Measurements from ENCODE around the gene EDDM3A. TPM values are rescaled to one million over a fixed set of nuclear protein-coding genes. Genes with fewer than 3 reads are reported as not detected.
"Not testable (repeated sequence)": the region's sequence is repeated elsewhere in the genome, so short reads cannot be mapped to it uniquely, and the experiment has no call there.

EDDM3A gene
- total RNA-seq, 1 donor from 2014 or later = not detected

- DNase-seq (ENCODE audit: low read depth in 2 of 2) = no peak
Observed at GRCh38 chr14:20732979-20733635, 12.6 kb upstream of the EDDM3A start.

DNA sequence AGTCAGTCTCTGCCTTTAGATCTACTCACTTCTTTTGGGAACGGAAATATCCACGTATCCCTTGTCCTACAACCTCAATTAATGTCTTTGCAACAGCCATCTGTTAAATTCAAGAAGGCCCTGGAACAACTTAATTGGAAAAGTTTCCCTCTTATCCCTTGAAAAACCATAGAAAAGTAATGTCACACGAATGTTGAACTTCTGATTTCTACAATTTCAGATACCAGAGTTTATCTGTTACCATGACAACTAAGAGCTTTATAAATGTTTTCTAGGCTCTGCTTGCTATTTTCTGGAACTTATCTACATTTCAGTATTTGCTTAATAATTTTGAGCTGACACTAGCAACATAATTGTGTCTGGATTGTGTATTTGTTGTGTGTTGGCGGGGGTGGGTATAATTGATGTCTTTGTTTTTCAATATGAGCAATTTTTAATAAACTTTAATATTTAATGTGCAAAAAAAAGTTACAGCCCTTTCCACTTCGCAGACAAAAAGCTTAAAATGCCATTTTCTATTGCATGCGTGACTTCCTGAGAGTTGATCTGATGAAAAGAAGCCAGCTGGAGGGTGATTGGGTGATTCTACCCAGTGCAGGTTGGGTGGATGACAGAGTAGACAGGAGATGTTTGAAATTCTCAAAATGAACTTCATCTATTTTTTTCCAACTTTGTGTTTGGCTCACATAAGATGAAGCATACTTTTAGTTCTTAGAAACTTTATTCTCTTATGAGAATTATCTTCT lies 11.8 kb upstream of the EDDM3A start:
- no peak for DNase-seq (ENCODE audit: low read depth in 2 of 2)

- no peak for DNase-seq (ENCODE audit: low read depth in 2 of 2)
Observed at GRCh38 chr14:20734430-20734806, 11.3 kb upstream of the EDDM3A start.

GRCh38 chr14:20738292-20738691 lies 7.4 kb upstream of the EDDM3A start:
- DNase-seq (ENCODE audit: low read depth in 2 of 2) = not testable (repeated sequence)

DNA sequence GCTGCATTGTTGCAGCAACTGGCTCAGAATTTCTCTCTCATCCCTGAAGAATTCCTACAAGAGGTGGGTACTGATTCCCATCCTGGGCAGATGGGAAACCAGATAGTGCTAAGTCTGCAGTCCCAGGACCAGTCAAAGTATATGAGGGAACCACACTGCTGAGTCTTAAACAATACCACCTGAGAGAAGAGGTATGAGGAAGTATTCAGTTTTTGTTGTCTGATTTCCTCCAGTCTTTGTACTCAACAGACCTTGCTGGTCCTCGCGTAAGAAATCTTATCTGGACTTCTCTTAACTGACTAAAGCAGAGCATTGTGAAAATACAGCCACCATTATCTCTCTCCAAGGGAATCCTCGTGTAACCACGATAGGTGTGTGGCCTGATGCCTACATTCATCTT lies 3.6 kb upstream of the EDDM3A start:
- DNase-seq (ENCODE audit: low read depth in 2 of 2) = no peak

DNA sequence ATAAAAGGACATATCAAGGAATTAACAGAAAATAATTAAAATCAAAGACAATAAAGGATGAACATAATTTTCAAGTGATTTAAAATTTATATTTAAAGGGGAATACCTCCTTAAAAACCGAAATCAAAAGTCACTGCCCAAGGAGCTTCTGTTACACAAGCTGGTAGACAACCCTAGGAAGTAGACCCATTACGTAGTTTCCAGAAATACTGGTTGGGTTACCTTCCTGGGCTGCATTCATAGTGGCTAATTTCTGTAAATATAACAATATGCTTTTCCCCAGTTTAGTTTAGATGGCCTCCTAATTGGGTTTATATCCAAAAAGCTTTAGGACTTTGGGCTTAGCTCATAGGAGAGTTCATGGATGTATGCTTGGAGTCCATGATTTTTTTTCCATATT lies 2.1 kb upstream of the EDDM3A start:
- no peak for DNase-seq (ENCODE audit: low read depth in 2 of 2)

GRCh38 chr14:20746566-20746965 lies 879 bp downstream of the EDDM3A start:
- no peak for DNase-seq (ENCODE audit: low read depth in 2 of 2)

DNA sequence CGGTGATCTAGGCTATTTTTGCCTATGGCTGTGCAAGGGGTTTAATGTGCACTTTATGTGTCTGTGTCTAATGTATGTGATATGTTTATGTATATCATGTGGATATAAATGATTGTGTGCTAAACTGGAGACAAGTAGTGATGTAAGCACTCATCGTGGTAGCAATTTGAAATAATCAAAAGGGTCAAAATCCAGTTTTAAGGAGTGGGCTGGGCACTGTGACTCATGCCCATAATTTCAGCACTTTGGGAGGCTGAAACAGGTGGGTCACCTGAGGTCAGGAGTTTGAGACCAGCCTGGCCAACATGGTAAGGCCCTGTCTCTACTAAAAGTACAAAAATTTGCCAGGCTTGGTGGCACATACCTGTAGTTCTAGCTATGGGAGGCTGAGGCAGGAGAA lies 2.8 kb downstream of the EDDM3A start:
- DNase-seq (ENCODE audit: low read depth in 2 of 2) = no peak

GRCh38 chr14:20750194-20750593 lies 4.5 kb downstream of the EDDM3A start:
- DNase-seq (ENCODE audit: low read depth in 2 of 2) = no peak

DNA sequence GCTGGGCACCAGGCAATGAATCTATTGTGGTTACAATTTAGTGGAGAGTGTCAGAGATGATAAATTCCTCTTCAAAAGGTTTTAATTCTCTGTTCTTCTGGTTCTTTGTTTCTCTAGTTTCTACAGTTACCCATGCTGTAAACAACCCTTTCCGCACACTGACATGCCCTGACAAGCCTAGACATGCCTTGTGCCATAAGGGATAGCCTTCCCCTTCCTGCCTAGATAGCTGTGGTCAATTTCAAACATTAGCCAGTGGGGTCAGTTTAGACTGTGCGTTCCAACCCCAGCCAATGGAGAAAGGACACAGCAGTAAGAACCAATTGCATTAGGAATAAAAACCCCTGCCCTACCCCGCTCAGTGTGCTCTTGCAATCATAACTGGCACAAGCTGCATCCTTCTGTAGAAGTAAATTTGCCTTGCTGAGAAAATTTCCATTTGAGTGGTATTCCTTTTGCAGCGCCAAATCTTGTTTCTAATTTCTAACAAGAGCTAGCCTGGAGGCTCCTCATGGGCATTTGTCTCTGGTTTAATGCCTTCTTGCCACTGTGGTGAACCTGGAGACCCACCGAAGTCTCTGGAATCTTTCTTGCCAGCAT lies 6.4 kb downstream of the EDDM3A start:
- peak in 1 of 2 donors; percentile 4 for DNase-seq (ENCODE audit: low read depth in 2 of 2)

- no peak for DNase-seq (ENCODE audit: low read depth in 2 of 2)
Observed at GRCh38 chr14:20754308-20754707, 8.6 kb downstream of the EDDM3A start.

GRCh38 chr14:20755037-20755436 lies 9.3 kb downstream of the EDDM3A start:
- DNase-seq (ENCODE audit: low read depth in 2 of 2) = no peak

GRCh38 chr14:20757965-20758364 lies 12.3 kb downstream of the EDDM3A start:
- DNase-seq (ENCODE audit: low read depth in 2 of 2) = peak; percentile 46 to 54

DNA sequence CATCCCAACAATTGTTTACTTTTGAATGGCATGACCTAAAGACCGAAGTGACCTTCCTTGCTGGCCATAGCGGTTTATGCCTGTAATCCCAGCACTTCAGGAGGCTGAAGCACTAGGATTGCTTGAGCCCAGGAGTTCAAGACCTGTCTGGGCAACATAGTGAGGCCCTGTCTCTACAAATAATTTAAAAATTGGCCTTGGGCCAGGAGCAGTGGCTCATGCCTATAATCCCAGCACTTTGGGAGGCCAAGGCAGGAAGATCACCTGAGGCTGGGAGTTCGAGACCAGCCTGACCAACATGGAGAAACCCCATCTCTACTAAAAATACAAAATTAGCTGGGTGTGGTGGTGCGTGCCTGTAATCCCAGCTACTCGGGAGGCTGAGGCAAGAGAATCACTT lies 13.8 kb downstream of the EDDM3A start:
- DNase-seq (ENCODE audit: low read depth in 2 of 2) = not testable (repeated sequence)

DNA sequence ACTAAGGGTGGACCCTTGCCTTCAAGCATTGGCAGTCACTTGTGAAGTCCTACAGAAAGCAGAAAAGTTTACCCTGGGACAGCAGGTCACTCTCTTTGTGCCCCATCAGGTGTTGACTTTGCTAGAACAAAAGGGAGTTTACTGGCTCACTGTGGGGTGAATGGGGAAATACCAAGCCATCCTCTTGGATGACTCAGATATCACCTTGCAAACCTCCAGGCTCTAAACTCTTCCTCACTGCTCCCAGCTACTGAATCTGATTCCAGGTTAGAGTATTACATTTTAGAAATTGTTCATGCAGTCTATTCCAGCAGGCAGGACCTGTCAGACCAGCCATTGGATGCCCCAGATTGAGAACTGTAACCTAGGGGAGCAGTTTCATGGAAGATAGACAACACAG lies 15.3 kb downstream of the EDDM3A start:
- no peak for DNase-seq (ENCODE audit: low read depth in 2 of 2)

DNA sequence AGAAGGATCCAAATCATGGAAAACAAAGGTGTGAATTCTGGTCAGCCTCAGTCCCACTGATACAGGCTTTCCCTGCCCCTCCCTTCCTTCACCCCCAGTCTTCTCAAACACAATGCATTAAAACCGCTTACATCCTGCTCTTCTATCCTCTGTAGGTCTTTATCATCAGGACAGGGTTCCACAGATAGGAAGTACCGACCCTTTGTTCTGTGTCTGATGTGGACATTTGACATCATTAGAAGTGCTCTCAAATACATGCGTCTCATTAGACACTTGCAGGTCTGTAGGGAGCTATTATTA lies 22.9 kb downstream of the EDDM3A start:
- DNase-seq (ENCODE audit: low read depth in 2 of 2) = no peak

DNA sequence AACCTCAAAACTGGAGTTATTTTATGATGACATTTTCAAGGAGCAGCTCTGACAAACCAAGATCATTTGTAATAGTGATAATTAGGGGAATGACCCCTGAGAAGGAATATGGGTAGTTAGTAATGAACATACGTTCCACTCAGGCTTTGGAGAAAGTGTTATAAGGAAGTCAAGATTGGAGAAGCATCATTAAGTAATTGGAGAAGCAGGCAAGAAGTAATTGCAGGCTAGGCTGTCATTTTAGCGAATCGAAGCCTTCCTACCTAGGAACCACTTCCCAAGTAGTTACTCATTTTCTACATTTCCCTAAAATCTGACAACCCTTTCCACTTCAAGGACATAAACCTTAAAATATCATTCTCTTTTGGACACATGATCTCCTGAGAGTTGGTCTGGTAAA lies 23.7 kb downstream of the EDDM3A start:
- DNase-seq (ENCODE audit: low read depth in 2 of 2) = no peak

- DNase-seq (ENCODE audit: low read depth in 2 of 2) = no peak
Observed at GRCh38 chr14:20772650-20773049, 27.0 kb downstream of the EDDM3A start.

DNA sequence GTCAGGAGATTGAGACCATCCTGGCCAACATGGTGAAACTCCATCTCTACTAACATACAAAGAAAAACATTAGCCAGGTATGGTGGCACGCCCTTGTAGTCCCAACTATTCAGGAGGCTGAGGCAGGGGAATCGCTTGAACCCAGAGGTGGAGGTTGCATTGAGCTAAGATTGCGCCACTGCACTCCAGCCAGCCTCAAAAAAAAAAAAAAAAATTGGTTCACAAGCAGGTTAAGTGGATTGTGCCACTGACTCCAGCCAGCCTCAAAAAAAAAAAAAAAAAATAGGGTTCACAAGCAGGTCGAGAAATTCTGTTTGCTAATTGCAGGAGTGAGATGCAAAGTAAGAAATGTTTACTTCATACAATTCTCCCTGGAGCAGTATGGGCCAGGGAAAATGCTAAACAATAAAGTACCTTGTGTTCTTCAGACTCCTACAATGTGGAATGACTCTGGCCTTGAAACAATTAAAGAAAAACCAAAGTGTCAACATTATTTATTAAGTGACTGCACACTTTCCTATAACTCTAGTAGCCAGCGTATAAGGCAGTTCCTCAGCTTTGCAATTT lies 28.7 kb downstream of the EDDM3A start:
- no peak for DNase-seq (ENCODE audit: low read depth in 2 of 2)

DNA sequence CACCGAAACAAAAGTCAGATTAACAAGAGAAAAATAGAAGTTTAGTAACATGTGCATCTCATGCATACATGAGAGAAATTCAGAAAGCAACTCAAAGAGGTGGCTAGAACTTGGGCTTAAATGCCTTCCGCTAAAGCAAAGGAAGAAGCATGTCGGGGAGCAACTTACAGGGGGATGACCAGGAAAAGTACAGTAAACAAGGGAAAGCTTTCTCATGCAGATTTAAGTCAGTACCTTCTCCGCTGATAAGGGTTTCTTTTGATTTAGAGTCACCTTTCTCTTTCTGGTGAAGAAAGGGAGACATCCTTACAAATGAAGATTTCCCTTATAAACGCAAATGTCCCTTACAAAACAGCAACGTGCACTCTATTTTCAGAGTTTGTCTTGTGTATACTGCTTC lies 29.4 kb downstream of the EDDM3A start:
- no peak for DNase-seq (ENCODE audit: low read depth in 2 of 2)

DNA sequence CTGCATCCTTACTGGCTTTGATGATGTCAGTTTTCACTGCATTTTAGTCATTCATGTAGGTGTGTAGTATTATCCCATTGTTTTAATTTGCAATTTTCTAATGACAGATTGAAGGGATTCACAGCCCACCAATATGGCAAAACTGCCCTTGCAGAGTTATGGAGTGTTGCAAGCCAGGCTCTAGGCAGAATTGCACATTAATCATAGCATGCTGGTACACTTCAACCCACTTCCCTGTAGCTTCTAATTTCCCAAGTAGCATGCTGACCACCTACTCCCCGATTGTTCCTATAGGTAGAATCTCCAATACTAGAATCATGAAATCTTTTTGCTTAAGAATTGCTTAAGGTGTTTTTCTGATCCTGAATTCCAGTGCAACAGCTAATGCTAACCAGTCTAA lies 30.2 kb downstream of the EDDM3A start:
- no peak for DNase-seq (ENCODE audit: low read depth in 2 of 2)

- DNase-seq (ENCODE audit: low read depth in 2 of 2) = no peak
Observed at GRCh38 chr14:20781803-20782202, 36.1 kb downstream of the EDDM3A start.
